GM12875 (cell line): ENCODE results near the gene ZNF488.

Experiments used
- H3K4me3 ChIP-seq: one replicate; pipeline ENCODE4 v1.5.1; 2011; ENCODE audit warnings: low read depth, low read length, control low read depth
- CTCF ChIP-seq: IDR thresholded peaks from 2 replicates; pipeline ENCODE4 v1.5.1; 2011; ENCODE audit warnings: low read depth, mild to moderate bottlenecking, control low read depth, inconsistent platforms, low read length, moderate library complexity, borderline replicate concordance; ENCODE audit not compliant: insufficient read depth

ZNF488 gene

DNA sequence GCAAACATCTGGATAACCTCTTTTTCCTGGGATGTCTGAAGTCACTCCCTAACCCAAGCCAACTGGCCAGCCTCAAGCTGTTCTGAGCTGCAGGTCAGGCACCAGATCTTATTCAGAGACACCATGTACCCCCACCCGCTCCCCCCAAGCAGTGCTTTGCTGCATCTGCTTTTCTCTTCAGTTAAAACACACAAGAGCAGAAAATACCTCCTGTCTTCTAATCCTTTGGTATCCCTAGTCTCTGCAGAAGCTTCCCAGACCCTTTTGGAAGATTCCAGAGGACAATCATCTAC lies 3.0 kb downstream of the ZNF488 start:
- no peak overlapping the region for H3K4me3 ChIP-seq
- no peak for TF ChIP-seq CTCF

GRCh38 chr10:47380341-47381102 lies 3.6 kb downstream of the ZNF488 start:
- H3K4me3 ChIP-seq = no peak overlapping the region
- TF ChIP-seq CTCF = no peak

- no peak overlapping the region for H3K4me3 ChIP-seq
- TF ChIP-seq CTCF = no peak
Observed at GRCh38 chr10:47379901-47380300, 4.2 kb downstream of the ZNF488 start.

DNA sequence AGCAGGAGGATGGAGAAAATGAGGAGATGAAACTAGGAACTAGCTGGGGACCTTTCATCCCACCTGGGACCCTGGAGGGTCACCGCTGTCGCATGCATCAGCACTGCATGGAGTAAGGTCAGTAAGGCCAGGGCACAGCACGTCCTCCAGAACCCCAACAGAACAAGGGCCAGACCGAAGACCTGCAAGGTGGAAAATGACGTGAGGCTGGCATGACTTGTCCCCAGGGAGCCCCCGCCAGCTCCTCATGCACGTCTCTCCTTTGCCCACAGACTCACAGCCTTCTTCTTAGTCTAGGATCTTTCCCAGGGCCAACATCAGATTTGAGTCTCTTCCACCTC lies 4.7 kb downstream of the ZNF488 start:
- no peak for TF ChIP-seq CTCF
- no peak overlapping the region for H3K4me3 ChIP-seq

DNA sequence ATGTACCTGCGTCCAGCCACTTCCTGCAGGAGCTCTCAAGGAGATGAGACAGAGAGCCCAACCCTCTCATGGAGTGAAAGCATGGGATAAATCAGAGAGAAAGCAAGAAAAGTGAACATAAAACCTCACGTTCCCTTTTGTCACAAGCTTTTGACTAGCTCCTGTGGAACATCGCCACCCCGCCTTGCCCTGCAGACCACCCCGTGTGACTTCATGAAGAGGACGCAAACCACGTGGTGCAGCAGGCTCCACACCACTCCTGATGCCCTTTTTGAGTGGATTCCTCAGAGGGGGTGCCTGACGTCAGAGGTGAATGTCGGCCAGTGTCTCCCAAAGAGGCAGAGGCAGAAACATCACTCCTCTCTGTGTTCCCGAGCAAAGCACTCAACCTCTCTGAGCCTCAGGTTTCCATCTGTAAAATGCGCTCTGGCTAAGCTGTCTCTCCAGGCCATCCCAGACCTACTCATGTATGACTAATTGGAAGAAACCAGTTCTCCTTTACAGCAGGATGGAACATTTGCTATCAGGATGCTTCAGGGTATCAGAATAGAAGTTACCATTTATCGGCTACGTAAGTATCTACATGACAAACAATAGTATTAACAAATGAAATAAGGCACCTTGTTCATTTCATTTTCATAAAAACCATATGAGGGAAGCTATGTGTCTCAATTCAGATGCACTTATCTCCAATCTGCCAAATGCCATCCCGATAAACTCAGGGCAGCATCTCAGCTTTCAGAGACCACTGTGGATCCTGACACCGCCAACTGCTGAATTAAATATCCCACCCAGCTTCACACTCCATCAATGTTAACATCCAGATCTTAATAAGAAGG lies 5.3 kb downstream of the ZNF488 start:
- no peak for TF ChIP-seq CTCF
- no peak overlapping the region for H3K4me3 ChIP-seq

GRCh38 chr10:47378183-47378510 lies 5.9 kb downstream of the ZNF488 start:
- TF ChIP-seq CTCF = no peak
- H3K4me3 ChIP-seq = no peak overlapping the region

DNA sequence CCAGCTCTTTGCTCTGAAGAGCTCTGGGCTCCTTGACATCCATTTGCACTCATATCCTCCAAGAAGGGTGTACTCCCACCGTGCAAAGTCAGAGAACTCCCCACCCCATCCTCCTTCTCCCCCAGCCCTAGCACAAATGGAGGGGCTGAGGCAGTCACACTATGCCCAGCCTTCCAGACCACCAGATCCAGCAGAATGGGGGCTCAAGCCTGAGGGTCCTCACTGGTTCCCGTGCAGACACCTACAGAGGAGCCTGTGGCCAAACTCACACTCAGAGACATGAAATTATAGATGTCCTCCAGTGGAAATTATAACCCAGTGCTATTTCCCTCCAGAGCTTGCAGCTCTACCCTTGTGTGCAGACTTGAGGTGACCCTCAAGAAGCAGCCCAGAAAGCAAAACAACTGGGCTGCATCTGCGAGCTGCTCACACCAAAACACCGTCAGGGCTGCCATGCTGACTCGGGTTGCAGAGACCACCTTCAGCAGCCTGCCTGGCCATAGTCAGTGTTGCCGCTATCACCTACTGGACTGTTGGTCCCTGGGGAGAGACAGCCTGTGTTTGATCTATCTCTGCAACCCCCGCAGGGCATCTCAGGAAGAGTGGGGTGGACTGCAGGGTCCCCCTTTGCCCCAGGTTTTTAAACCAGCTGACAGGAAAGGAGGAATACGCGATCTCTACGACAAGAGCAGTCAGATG lies 7.4 kb downstream of the ZNF488 start:
- no peak for TF ChIP-seq CTCF
- no peak overlapping the region for H3K4me3 ChIP-seq
